HepG2 (cell line): ENCODE data around the gene C10orf90.

Experiments used
- BCLAF1 ChIP-seq: fragments of 450-650 bp; IDR thresholded peaks from 2 replicates; pipeline ENCODE4 v1.6.1; 2017; ENCODE audit warnings: mild to moderate bottlenecking
- BHLHE40 ChIP-seq: IDR thresholded peaks from 2 replicates; pipeline ENCODE4 v1.6.1; 2011; ENCODE audit warnings: low read length, improper control_type of control experiment
- CREB1 ChIP-seq, 2 experiments: fragments of 450-650 bp in 1 of 2; IDR thresholded peaks; 2 replicates each; pipeline ENCODE4 v1.6.1; 2016 to 2017; ENCODE audit warnings: control low read depth in 1 of 2, mild to moderate bottlenecking in 1 of 2, missing compliant biosample characterization in 1 of 2, missing genetic modification characterization in 1 of 2
- POLR2A ChIP-seq, 2 experiments: IDR thresholded peaks; 2 replicates each; pipeline ENCODE4 v1.6.1; 2011; ENCODE audit warnings: low read depth in 2 of 2, low read length in 2 of 2, mild to moderate bottlenecking in 1 of 2, moderate library complexity in 1 of 2; ENCODE audit not compliant: insufficient read depth in 1 of 2
- ZBTB21 ChIP-seq: sonication (generic); formaldehyde crosslinking; IDR thresholded peaks from 2 replicates; pipeline ENCODE4 v1.4.0; 2020; ENCODE audit warnings: missing genetic modification reagents
- ZC3H4 ChIP-seq: sonication (generic); formaldehyde crosslinking; IDR thresholded peaks from 2 replicates; pipeline ENCODE4 v1.4.0; 2020; ENCODE audit warnings: missing genetic modification reagents, borderline replicate concordance
- TF ChIP-seq, protein P1 (sequence below): sonication (generic); formaldehyde crosslinking; IDR thresholded peaks from 2 replicates; pipeline ENCODE4 v1.4.0; 2020; ENCODE audit warnings: mild to moderate bottlenecking, missing genetic modification reagents
- TF ChIP-seq, protein P2 (sequence below): sonication (generic); formaldehyde crosslinking; IDR thresholded peaks from 2 replicates; pipeline ENCODE4 v1.5.0; 2020; ENCODE audit warnings: mild to moderate bottlenecking, missing genetic modification reagents, moderate library complexity

- TF ChIP-seq POLR2A (IDR thresholded peaks at IDR 0.05; ENCODE audit: insufficient read depth in 1 of 2, low read depth in 2 of 2, low read length in 2 of 2) (no peak), BCLAF1 (no peak), ZBTB21 (CRISPR knock-in tag) (no peak), ZC3H4 (CRISPR knock-in tag) (no peak), CREB1 (IDR thresholded peaks at IDR 0.05) (no peak), CREB1 (CRISPR knock-in tag; IDR thresholded peaks at IDR 0.05) (no peak), BHLHE40 (no peak)
- TF ChIP-seq, protein P1, sequence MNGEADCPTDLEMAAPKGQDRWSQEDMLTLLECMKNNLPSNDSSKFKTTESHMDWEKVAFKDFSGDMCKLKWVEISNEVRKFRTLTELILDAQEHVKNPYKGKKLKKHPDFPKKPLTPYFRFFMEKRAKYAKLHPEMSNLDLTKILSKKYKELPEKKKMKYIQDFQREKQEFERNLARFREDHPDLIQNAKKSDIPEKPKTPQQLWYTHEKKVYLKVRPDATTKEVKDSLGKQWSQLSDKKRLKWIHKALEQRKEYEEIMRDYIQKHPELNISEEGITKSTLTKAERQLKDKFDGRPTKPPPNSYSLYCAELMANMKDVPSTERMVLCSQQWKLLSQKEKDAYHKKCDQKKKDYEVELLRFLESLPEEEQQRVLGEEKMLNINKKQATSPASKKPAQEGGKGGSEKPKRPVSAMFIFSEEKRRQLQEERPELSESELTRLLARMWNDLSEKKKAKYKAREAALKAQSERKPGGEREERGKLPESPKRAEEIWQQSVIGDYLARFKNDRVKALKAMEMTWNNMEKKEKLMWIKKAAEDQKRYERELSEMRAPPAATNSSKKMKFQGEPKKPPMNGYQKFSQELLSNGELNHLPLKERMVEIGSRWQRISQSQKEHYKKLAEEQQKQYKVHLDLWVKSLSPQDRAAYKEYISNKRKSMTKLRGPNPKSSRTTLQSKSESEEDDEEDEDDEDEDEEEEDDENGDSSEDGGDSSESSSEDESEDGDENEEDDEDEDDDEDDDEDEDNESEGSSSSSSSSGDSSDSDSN (CRISPR knock-in tag): no peak
- TF ChIP-seq, protein P2, sequence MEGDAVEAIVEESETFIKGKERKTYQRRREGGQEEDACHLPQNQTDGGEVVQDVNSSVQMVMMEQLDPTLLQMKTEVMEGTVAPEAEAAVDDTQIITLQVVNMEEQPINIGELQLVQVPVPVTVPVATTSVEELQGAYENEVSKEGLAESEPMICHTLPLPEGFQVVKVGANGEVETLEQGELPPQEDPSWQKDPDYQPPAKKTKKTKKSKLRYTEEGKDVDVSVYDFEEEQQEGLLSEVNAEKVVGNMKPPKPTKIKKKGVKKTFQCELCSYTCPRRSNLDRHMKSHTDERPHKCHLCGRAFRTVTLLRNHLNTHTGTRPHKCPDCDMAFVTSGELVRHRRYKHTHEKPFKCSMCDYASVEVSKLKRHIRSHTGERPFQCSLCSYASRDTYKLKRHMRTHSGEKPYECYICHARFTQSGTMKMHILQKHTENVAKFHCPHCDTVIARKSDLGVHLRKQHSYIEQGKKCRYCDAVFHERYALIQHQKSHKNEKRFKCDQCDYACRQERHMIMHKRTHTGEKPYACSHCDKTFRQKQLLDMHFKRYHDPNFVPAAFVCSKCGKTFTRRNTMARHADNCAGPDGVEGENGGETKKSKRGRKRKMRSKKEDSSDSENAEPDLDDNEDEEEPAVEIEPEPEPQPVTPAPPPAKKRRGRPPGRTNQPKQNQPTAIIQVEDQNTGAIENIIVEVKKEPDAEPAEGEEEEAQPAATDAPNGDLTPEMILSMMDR: no peak
Observed at GRCh38 chr10:126551202-126551601, 119.3 kb downstream of the C10orf90 start.
